K562 (cell line): Measurements from ENCODE around the gene SLC17A1. TPM values are rescaled to one million over a fixed set of nuclear protein-coding genes. Genes with fewer than 3 reads are reported as not detected.

ENCODE experiments used
- ATAC-seq: fragments of 200-7000 bp; cut with Tn5 transposase; 3 replicates; pipeline ENCODE4 v1.9.1; 2020; ENCODE audit warnings: moderate library complexity
- BruUV-seq: library from RNA; stranded (reverse); fragments of 400-500 nt; replicated peaks from 2 replicates; lab custom pipeline; 2021; lab: Mats Ljungman, UMichigan
- CTCF ChIA-PET: fragments of 300-600 bp; formaldehyde crosslinking; extraction: SDS; loops from one replicate; lab custom pipeline; 2021; ENCODE audit warnings: low intra/inter-chr PET ratio; lab: Yijun Ruan, JAX
- POLR2A ChIA-PET: fragments of 300-600, 350-650 bp; sonication (Branson Sonifier 250); formaldehyde crosslinking; extraction: SDS; loops from one replicate; lab custom pipeline; 2021; ENCODE audit warnings: antibody characterized with exemption, inconsistent platforms; lab: Yijun Ruan, JAX
- DNase-seq, 4 experiments: peaks; one replicate each; pipeline versions ENCODE4 v3.0.0 to v3.0.0-alpha.2; 2011 to 2018; ENCODE audit warnings: low spot score in 3 of 4, mixed read lengths in 3 of 4; ENCODE audit errors: extremely low read depth in 1 of 4
- FAIRE-seq: peaks from 2 replicates; lab custom pipeline; 2011; peaks lifted over from hg19 to GRCh38; lab: Jason Lieb, UNC
- H2AFZ ChIP-seq: 2 replicates; pipeline ENCODE4 v1.6.0; 2011; ENCODE audit warnings: low read depth, low read length, control low read depth, inconsistent platforms
- H3K27ac ChIP-seq: fragments of 200-600 bp; 3 replicates; pipeline ENCODE4 v1.8.0; 2011; ENCODE audit warnings: low read depth, mild to moderate bottlenecking, control low read depth, inconsistent platforms, low read length, moderate library complexity, mixed read lengths; ENCODE audit errors: extremely low read depth
- H3K27me3 ChIP-seq, 2 experiments: fragments of 300-600 bp in 1 of 2; 2 replicates in 1 of 2; 3 replicates in 1 of 2; pipeline versions ENCODE4 v1.6.0 to v1.8.0; 2011; ENCODE audit warnings: inconsistent platforms in 2 of 2, low read length in 2 of 2, mild to moderate bottlenecking in 1 of 2, mixed read lengths in 1 of 2, moderate library complexity in 1 of 2; ENCODE audit not compliant: control insufficient read depth in 2 of 2, insufficient read depth in 2 of 2
- H3K36me3 ChIP-seq: fragments of 300-600 bp; 3 replicates; pipeline ENCODE4 v1.8.0; 2011; ENCODE audit warnings: mild to moderate bottlenecking, low read length, inconsistent platforms; ENCODE audit not compliant: control insufficient read depth, insufficient read depth
- H3K4me1 ChIP-seq, 2 experiments: fragments of 200-600 bp in 1 of 2; replicated peaks in 1 of 2; 2 replicates in 1 of 2; 3 replicates in 1 of 2; pipeline versions ENCODE4 v1.5.1 to v1.8.0; 2011; ENCODE audit warnings: inconsistent platforms in 2 of 2, low read length in 2 of 2, mild to moderate bottlenecking in 1 of 2, mixed read lengths in 1 of 2, moderate library complexity in 1 of 2; ENCODE audit not compliant: control insufficient read depth in 2 of 2, insufficient read depth in 2 of 2
- H3K4me2 ChIP-seq: 2 replicates; pipeline ENCODE4 v1.6.1; 2011; ENCODE audit warnings: low read length, control low read depth, inconsistent platforms, mixed read lengths; ENCODE audit not compliant: insufficient read depth
- H3K4me3 ChIP-seq: fragments of 200-600 bp; sonication (generic), shearing (Covaris generic); 2 replicates; pipeline ENCODE4 v1.5.1; 2016; ENCODE audit warnings: control low read depth, inconsistent platforms
- H3K79me2 ChIP-seq: fragments of 200-600 bp; 3 replicates; pipeline ENCODE4 v1.8.0; 2011; ENCODE audit warnings: low read length, inconsistent platforms; ENCODE audit not compliant: control insufficient read depth, insufficient read depth
- H3K9ac ChIP-seq, 2 experiments: 2 replicates each; pipeline versions ENCODE4 v1.6.0 to v1.6.1; 2011; ENCODE audit warnings: low read depth in 2 of 2, low read length in 2 of 2, control low read depth in 1 of 2, inconsistent platforms in 1 of 2, mild to moderate bottlenecking in 1 of 2, mixed read lengths in 1 of 2; ENCODE audit not compliant: insufficient read depth in 1 of 2
- H3K9me1 ChIP-seq: one replicate; pipeline ENCODE4 v1.6.0; 2011; ENCODE audit warnings: inconsistent platforms, mild to moderate bottlenecking, low read length, moderate library complexity; ENCODE audit not compliant: control insufficient read depth, insufficient read depth
- H3K9me3 ChIP-seq: replicated peaks from 2 replicates; pipeline ENCODE4 v1.5.1; 2011; ENCODE audit warnings: low read depth, low read length, inconsistent platforms; ENCODE audit not compliant: control insufficient read depth, insufficient read depth
- H4K20me1 ChIP-seq: replicated peaks from 2 replicates; pipeline ENCODE4 v1.6.1; 2011; ENCODE audit warnings: low read length, inconsistent platforms, mixed read lengths; ENCODE audit not compliant: control insufficient read depth, insufficient read depth
- BACH1 ChIP-seq: fragments of 200-800 bp; sonication (Bioruptor generic); IDR thresholded peaks from 2 replicates; pipeline ENCODE4 v1.6.1; 2016; ENCODE audit warnings: missing genetic modification characterization, missing compliant biosample characterization
- FIP1L1 ChIP-seq: fragments of 200-400 bp; formaldehyde crosslinking; IDR thresholded peaks from 2 replicates; pipeline ENCODE4 v1.6.1; 2018; ENCODE audit warnings: mild to moderate bottlenecking, low read depth, low read length; ENCODE audit not compliant: poor library complexity, severe bottlenecking
- MAFF ChIP-seq: IDR thresholded peaks from 2 replicates; pipeline ENCODE4 v1.6.1; 2012; ENCODE audit warnings: low read length, improper control_type of control experiment
- MAFG ChIP-seq: fragments of 450-650 bp; conservative IDR thresholded peaks from 2 replicates; pipeline ENCODE4 v1.6.1; 2016; ENCODE audit warnings: missing genetic modification characterization, missing compliant biosample characterization
- TGIF2 ChIP-seq: sonication (generic); formaldehyde crosslinking; IDR thresholded peaks from 2 replicates; pipeline ENCODE4 v1.8.1; 2022; ENCODE audit warnings: mild to moderate bottlenecking, missing genetic modification reagents, moderate library complexity
- U2AF1 ChIP-seq: fragments of 200-400 bp; formaldehyde crosslinking; optimal IDR thresholded peaks from 2 replicates; pipeline ENCODE3; 2017; ENCODE audit warnings: mild to moderate bottlenecking, low read depth, low read length, moderate library complexity
- XRCC4 ChIP-seq: IDR thresholded peaks from one replicate; pipeline ENCODE4 v1.6.1; 2011; ENCODE audit not compliant: insufficient read depth, insufficient read length; ENCODE audit errors: extremely low read depth
- ZNF282 ChIP-seq: sonication (generic); formaldehyde crosslinking; IDR thresholded peaks from 2 replicates; pipeline ENCODE4 v1.8.1; 2023; ENCODE audit warnings: missing genetic modification reagents
- ZNF316 ChIP-seq: fragments of 450-650 bp; IDR thresholded peaks from 2 replicates; pipeline ENCODE4 v1.6.1; 2016
- ZNF324 ChIP-seq: fragments of 250-450 bp; sonication (Bioruptor Pico); IDR thresholded peaks from 2 replicates; pipeline ENCODE4 v1.4.0; 2020; ENCODE audit warnings: mild to moderate bottlenecking
- WGBS: fragments of 100-300 bp; shearing (Covaris generic); methylation state at CpG from one replicate; pipeline ENCODE4 v1.1.6; 2016; ENCODE audit warnings: low coverage, mixed read lengths; ENCODE audit not compliant: insufficient coverage; ENCODE audit errors: missing lambda C conversion rate; 5-methylcytosine and 5-hydroxymethylcytosine counted together
- in situ Hi-C: fragments of 300-500 bp; cut with MboI; formaldehyde crosslinking; loops from 4 replicates; pipeline ENCODE4 v1.15.0; 2018; ENCODE audit warnings: inconsistent platforms, mixed read lengths
- intact Hi-C: fragments of 100-400 bp; cut with micrococcal nuclease; formaldehyde crosslinking; loops from 2 replicates; pipeline ENCODE4 v1.14.2; 2022
- polyA plus RNA-seq, 8 experiments: library from polyadenylated mRNA; depleted of rRNA in 4 of 8; stranded (reverse) in 5 of 8; unstranded in 3 of 8; fragments of >200 nt; fragmentation: Nextera tagmentation in 2 of 8; fragmentation: Illumina TruSeq in 1 of 8; extraction: Ambion mirVana in 2 of 8; extraction: Trizol in 1 of 8; gene quantifications; 2 replicates each; pipeline versions ENCODE4 v1.2.1 to v1.2.3, GENCODE V29; 2011 to 2014; ENCODE audit warnings: inconsistent platforms in 1 of 8, missing spikeins in 1 of 8
- total RNA-seq, 7 experiments: library from RNA; depleted of rRNA in 6 of 7; stranded (reverse); fragments of >200 nt in 6 of 7; fragmentation: Illumina TruSeq in 2 of 7; extraction: Trizol in 2 of 7; gene quantifications; 2 replicates each; pipeline versions ENCODE4 v1.2.1 to v1.2.3, GENCODE V29; 2011 to 2021; ENCODE audit warnings: low replicate concordance in 1 of 7
- TF ChIP-seq, protein P1 (sequence below): fragments of 250-450 bp; sonication (Bioruptor Pico); IDR thresholded peaks from 2 replicates; pipeline ENCODE4 v1.5.0; 2020; ENCODE audit warnings: mild to moderate bottlenecking

SLC17A1 gene
- total and polyA plus RNA-seq, 9 of the 15 experiments (the other 6 are each of a cell fraction or from before 2014, with no cell fraction given): not detected

DNA sequence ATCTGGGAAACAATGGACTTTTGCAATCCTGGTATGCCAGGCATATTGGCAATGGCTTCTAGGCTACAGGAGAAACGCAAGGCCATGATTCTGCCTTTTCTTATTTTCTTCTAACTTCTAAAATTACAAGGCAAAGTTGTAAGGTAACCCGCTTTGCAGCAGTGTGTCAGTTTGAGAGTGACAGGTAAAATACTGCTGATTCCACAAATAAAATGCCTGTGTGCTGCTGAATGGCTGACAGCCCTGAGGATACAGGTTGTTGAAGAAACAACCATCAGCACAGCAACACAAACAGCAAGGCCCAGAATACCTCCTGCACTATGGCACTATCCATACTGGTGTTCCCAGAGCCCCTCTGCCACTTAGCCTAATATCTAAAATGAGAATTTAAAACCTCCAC, 37.1 kb downstream of the SLC17A1 start:
- no peak overlapping the region for H3K27ac ChIP-seq
- BruUV-seq: no TSS peak
- POLR2A ChIA-PET: no interaction called here
- intact Hi-C loops (no loop called here), in situ Hi-C loops (no loop called here)
- DNase-seq (no peak), ATAC-seq (no peak), FAIRE-seq (no peak)
- H3K9ac ChIP-seq: no peak overlapping the region
- no peaks in the 10 kb centered on the region for H3K79me2 ChIP-seq
- H3K4me3 ChIP-seq: no peak overlapping the region
- H3K36me3 ChIP-seq: no peaks in the 10 kb centered on the region
- H3K4me2 ChIP-seq: no peak overlapping the region
- 6% methylated on average over 2 of the region's 2 CpGs for WGBS
- H3K4me1 ChIP-seq: no peaks in the 10 kb centered on the region
- H3K9me3 ChIP-seq: no peaks in the 10 kb centered on the region
- no peaks in the 10 kb centered on the region for H4K20me1 ChIP-seq
- CTCF ChIA-PET: no interaction called here
- TF ChIP-seq TGIF2 (CRISPR knock-in tag): no peak
- TF ChIP-seq, protein P1, sequence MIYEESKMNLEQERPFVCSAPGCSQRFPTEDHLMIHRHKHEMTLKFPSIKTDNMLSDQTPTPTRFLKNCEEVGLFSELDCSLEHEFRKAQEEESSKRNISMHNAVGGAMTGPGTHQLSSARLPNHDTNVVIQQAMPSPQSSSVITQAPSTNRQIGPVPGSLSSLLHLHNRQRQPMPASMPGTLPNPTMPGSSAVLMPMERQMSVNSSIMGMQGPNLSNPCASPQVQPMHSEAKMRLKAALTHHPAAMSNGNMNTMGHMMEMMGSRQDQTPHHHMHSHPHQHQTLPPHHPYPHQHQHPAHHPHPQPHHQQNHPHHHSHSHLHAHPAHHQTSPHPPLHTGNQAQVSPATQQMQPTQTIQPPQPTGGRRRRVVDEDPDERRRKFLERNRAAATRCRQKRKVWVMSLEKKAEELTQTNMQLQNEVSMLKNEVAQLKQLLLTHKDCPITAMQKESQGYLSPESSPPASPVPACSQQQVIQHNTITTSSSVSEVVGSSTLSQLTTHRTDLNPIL: no peak
- TF ChIP-seq U2AF1: no peak
- no peak for TF ChIP-seq ZNF324 (CRISPR knock-in tag)
- no peak for TF ChIP-seq XRCC4
- TF ChIP-seq ZNF282 (CRISPR knock-in tag): no peak
- TF ChIP-seq FIP1L1: no peak
- no peak for TF ChIP-seq BACH1 (tag)
- TF ChIP-seq MAFG: 0 out of 2 replicates have a peak, but pooled peaks have one; percentile 20
- peak; percentile 34 for TF ChIP-seq MAFF
- 0 out of 2 replicates have a peak, but pooled peaks have one; percentile 44 for TF ChIP-seq ZNF316
- H3K27me3 ChIP-seq: no peaks in the 10 kb centered on the region; a peak in 1 of 5 replicates
- no peak overlapping the region for H2AFZ ChIP-seq
- H3K9me1 ChIP-seq: no peaks in the 10 kb centered on the region
